K562 (cell line): Measurements from ENCODE around the gene PAX2. TPM values are rescaled to one million over a fixed set of nuclear protein-coding genes. Genes with fewer than 3 reads are reported as not detected.

Source experiments
- ATAC-seq: fragments of 200-7000 bp; cut with Tn5 transposase; 3 replicates; pipeline ENCODE4 v1.9.1; 2020; ENCODE audit warnings: moderate library complexity
- BruUV-seq: library from RNA; stranded (reverse); fragments of 400-500 nt; replicated peaks from 2 replicates; lab custom pipeline; 2021; lab: Mats Ljungman, UMichigan
- CTCF ChIA-PET: fragments of 300-600 bp; formaldehyde crosslinking; extraction: SDS; loops from one replicate; lab custom pipeline; 2021; ENCODE audit warnings: low intra/inter-chr PET ratio; lab: Yijun Ruan, JAX
- POLR2A ChIA-PET: fragments of 300-600, 350-650 bp; sonication (Branson Sonifier 250); formaldehyde crosslinking; extraction: SDS; loops from one replicate; lab custom pipeline; 2021; ENCODE audit warnings: antibody characterized with exemption, inconsistent platforms; lab: Yijun Ruan, JAX
- DNase-seq, 4 experiments: peaks; one replicate each; pipeline versions ENCODE4 v3.0.0 to v3.0.0-alpha.2; 2011 to 2018; ENCODE audit warnings: low spot score in 3 of 4, mixed read lengths in 3 of 4; ENCODE audit errors: extremely low read depth in 1 of 4
- FAIRE-seq: peaks from 2 replicates; lab custom pipeline; 2011; peaks lifted over from hg19 to GRCh38; lab: Jason Lieb, UNC
- H2AFZ ChIP-seq: 2 replicates; pipeline ENCODE4 v1.6.0; 2011; ENCODE audit warnings: low read depth, low read length, control low read depth, inconsistent platforms
- H3K27ac ChIP-seq: fragments of 200-600 bp; 3 replicates; pipeline ENCODE4 v1.8.0; 2011; ENCODE audit warnings: low read depth, mild to moderate bottlenecking, control low read depth, inconsistent platforms, low read length, moderate library complexity, mixed read lengths; ENCODE audit errors: extremely low read depth
- H3K27me3 ChIP-seq, 2 experiments: fragments of 300-600 bp in 1 of 2; 2 replicates in 1 of 2; 3 replicates in 1 of 2; pipeline versions ENCODE4 v1.6.0 to v1.8.0; 2011; ENCODE audit warnings: inconsistent platforms in 2 of 2, low read length in 2 of 2, mild to moderate bottlenecking in 1 of 2, mixed read lengths in 1 of 2, moderate library complexity in 1 of 2; ENCODE audit not compliant: control insufficient read depth in 2 of 2, insufficient read depth in 2 of 2
- H3K36me3 ChIP-seq: fragments of 300-600 bp; 3 replicates; pipeline ENCODE4 v1.8.0; 2011; ENCODE audit warnings: mild to moderate bottlenecking, low read length, inconsistent platforms; ENCODE audit not compliant: control insufficient read depth, insufficient read depth
- H3K4me1 ChIP-seq, 2 experiments: fragments of 200-600 bp in 1 of 2; replicated peaks in 1 of 2; 2 replicates in 1 of 2; 3 replicates in 1 of 2; pipeline versions ENCODE4 v1.5.1 to v1.8.0; 2011; ENCODE audit warnings: inconsistent platforms in 2 of 2, low read length in 2 of 2, mild to moderate bottlenecking in 1 of 2, mixed read lengths in 1 of 2, moderate library complexity in 1 of 2; ENCODE audit not compliant: control insufficient read depth in 2 of 2, insufficient read depth in 2 of 2
- H3K4me2 ChIP-seq: 2 replicates; pipeline ENCODE4 v1.6.1; 2011; ENCODE audit warnings: low read length, control low read depth, inconsistent platforms, mixed read lengths; ENCODE audit not compliant: insufficient read depth
- H3K4me3 ChIP-seq: fragments of 200-600 bp; sonication (generic), shearing (Covaris generic); 2 replicates; pipeline ENCODE4 v1.5.1; 2016; ENCODE audit warnings: control low read depth, inconsistent platforms
- H3K79me2 ChIP-seq: fragments of 200-600 bp; 3 replicates; pipeline ENCODE4 v1.8.0; 2011; ENCODE audit warnings: low read length, inconsistent platforms; ENCODE audit not compliant: control insufficient read depth, insufficient read depth
- H3K9ac ChIP-seq, 2 experiments: 2 replicates each; pipeline versions ENCODE4 v1.6.0 to v1.6.1; 2011; ENCODE audit warnings: low read depth in 2 of 2, low read length in 2 of 2, control low read depth in 1 of 2, inconsistent platforms in 1 of 2, mild to moderate bottlenecking in 1 of 2, mixed read lengths in 1 of 2; ENCODE audit not compliant: insufficient read depth in 1 of 2
- H3K9me1 ChIP-seq: one replicate; pipeline ENCODE4 v1.6.0; 2011; ENCODE audit warnings: inconsistent platforms, mild to moderate bottlenecking, low read length, moderate library complexity; ENCODE audit not compliant: control insufficient read depth, insufficient read depth
- H3K9me3 ChIP-seq: replicated peaks from 2 replicates; pipeline ENCODE4 v1.5.1; 2011; ENCODE audit warnings: low read depth, low read length, inconsistent platforms; ENCODE audit not compliant: control insufficient read depth, insufficient read depth
- H4K20me1 ChIP-seq: replicated peaks from 2 replicates; pipeline ENCODE4 v1.6.1; 2011; ENCODE audit warnings: low read length, inconsistent platforms, mixed read lengths; ENCODE audit not compliant: control insufficient read depth, insufficient read depth
- CEBPG ChIP-seq, 3 experiments: fragments of 200-800 bp in 1 of 3; sonication (Bioruptor generic) in 1 of 3; sonication (generic) in 1 of 3; formaldehyde crosslinking in 1 of 3; IDR thresholded peaks in 2 of 3; conservative IDR thresholded peaks in 1 of 3; 2 replicates each; pipeline versions ENCODE4 v1.6.1 to v1.8.0; 2016 to 2022; ENCODE audit warnings: missing compliant biosample characterization in 2 of 3, missing genetic modification characterization in 2 of 3, mild to moderate bottlenecking in 1 of 3, missing genetic modification reagents in 1 of 3
- CREB3L1 ChIP-seq: fragments of 450-650 bp; IDR thresholded peaks from 2 replicates; pipeline ENCODE4 v1.6.1; 2014; ENCODE audit warnings: low read depth, mild to moderate bottlenecking, moderate library complexity, borderline replicate concordance
- GTF2B ChIP-seq: IDR thresholded peaks from 2 replicates; pipeline ENCODE4 v1.6.1; 2011; ENCODE audit not compliant: insufficient read length; ENCODE audit errors: extremely low read depth
- POLR2B ChIP-seq: fragments of 450-650 bp; IDR thresholded peaks from 2 replicates; pipeline ENCODE4 v1.6.1; 2018; ENCODE audit warnings: low read depth; ENCODE audit not compliant: partially characterized antibody
- PTBP1 ChIP-seq: fragments of 200-400 bp; formaldehyde crosslinking; IDR thresholded peaks from 2 replicates; pipeline ENCODE4 v1.6.1; 2017; ENCODE audit warnings: low read depth, low read length
- TEAD2 ChIP-seq: fragments of 450-650 bp; IDR thresholded peaks from 2 replicates; pipeline ENCODE4 v1.6.1; 2016; ENCODE audit warnings: missing genetic modification characterization, control low read depth, missing compliant biosample characterization
- ZNF280B ChIP-seq: fragments of 250-450 bp; sonication (Bioruptor Pico); IDR thresholded peaks from 2 replicates; pipeline ENCODE4 v1.5.1; 2021; ENCODE audit warnings: mild to moderate bottlenecking
- ZNF609 ChIP-seq: sonication (generic); formaldehyde crosslinking; IDR thresholded peaks from 2 replicates; pipeline ENCODE4 v1.8.1; 2023; ENCODE audit warnings: missing genetic modification reagents, mild to moderate bottlenecking, borderline replicate concordance
- WGBS: fragments of 100-300 bp; shearing (Covaris generic); methylation state at CpG from one replicate; pipeline ENCODE4 v1.1.6; 2016; ENCODE audit warnings: low coverage, mixed read lengths; ENCODE audit not compliant: insufficient coverage; ENCODE audit errors: missing lambda C conversion rate; 5-methylcytosine and 5-hydroxymethylcytosine counted together
- in situ Hi-C: fragments of 300-500 bp; cut with MboI; formaldehyde crosslinking; loops from 4 replicates; pipeline ENCODE4 v1.15.0; 2018; ENCODE audit warnings: inconsistent platforms, mixed read lengths
- intact Hi-C: fragments of 100-400 bp; cut with micrococcal nuclease; formaldehyde crosslinking; loops from 2 replicates; pipeline ENCODE4 v1.14.2; 2022
- polyA plus RNA-seq, 8 experiments: library from polyadenylated mRNA; depleted of rRNA in 4 of 8; stranded (reverse) in 5 of 8; unstranded in 3 of 8; fragments of >200 nt; fragmentation: Nextera tagmentation in 2 of 8; fragmentation: Illumina TruSeq in 1 of 8; extraction: Ambion mirVana in 2 of 8; extraction: Trizol in 1 of 8; gene quantifications; 2 replicates each; pipeline versions ENCODE4 v1.2.1 to v1.2.3, GENCODE V29; 2011 to 2014; ENCODE audit warnings: inconsistent platforms in 1 of 8, missing spikeins in 1 of 8
- total RNA-seq, 7 experiments: library from RNA; depleted of rRNA in 6 of 7; stranded (reverse); fragments of >200 nt in 6 of 7; fragmentation: Illumina TruSeq in 2 of 7; extraction: Trizol in 2 of 7; gene quantifications; 2 replicates each; pipeline versions ENCODE4 v1.2.1 to v1.2.3, GENCODE V29; 2011 to 2021; ENCODE audit warnings: low replicate concordance in 1 of 7

Gene PAX2
- total and polyA plus RNA-seq, 9 of the 15 experiments (the other 6 are each of a cell fraction or from before 2014, with no cell fraction given): not detected

GRCh38 chr10:100811752-100812750 is 66.7 kb downstream of the PAX2 start (continued):
- TF ChIP-seq TEAD2 (tag): no peak

- POLR2A ChIA-PET: no interaction called here
- in situ Hi-C loops: no loop called here
- Histone ChIP-seq H2AFZ (no peak overlapping the region), H3K27ac (no peak overlapping the region), H3K36me3 (no peaks in the 10 kb centered on the region), H3K27me3 (peaks cover 10 to 64% of the 10 kb centered on the region in 2 experiments; a peak in 4 of 5 replicates), H3K4me2 (no peak overlapping the region), H3K79me2 (no peaks in the 10 kb centered on the region), H4K20me1 (no peaks in the 10 kb centered on the region; the same call in 1 of the 2 replicates), H3K9ac (no peak overlapping the region), H3K9me1 (no peaks in the 10 kb centered on the region), H3K4me3 (no peak overlapping the region), H3K4me1 (no peaks in the 10 kb centered on the region), H3K9me3 (no peaks in the 10 kb centered on the region)
- ATAC-seq (no peak), DNase-seq (no peak), FAIRE-seq (no peak)
- BruUV-seq: no TSS peak
- WGBS: 0% methylated on average over 5 of the region's 6 CpGs
- intact Hi-C loops: no loop called here
- CTCF ChIA-PET: no interaction called here
- TF ChIP-seq GTF2B (no peak), PTBP1 (no peak), CREB3L1 (no peak), POLR2B (no peak), ZNF280B (no peak), ZNF609 (CRISPR knock-in tag) (no peak), CEBPG (CRISPR knock-in tag; IDR thresholded peaks at IDR 0.05) (no peak), CEBPG (tag; conservative IDR thresholded peaks at IDR 0.05 in 1 of 2, IDR thresholded peaks at IDR 0.05 in 1 of 2) (no peak)
Measured at GRCh38 chr10:100812978-100813377, 67.6 kb downstream of the PAX2 start.
